K562 (cell line): ENCODE data around the gene MLX. TPM values are rescaled to one million over a fixed set of nuclear protein-coding genes. Genes with fewer than 3 reads are reported as not detected.
A peak's percentile ranks its signal among the peaks of the same experiment; 100 is the strongest.

Experiments
- CBX2 ChIP-seq: fragments of 200-600 bp; sonication (generic); IDR thresholded peaks from one replicate; pipeline ENCODE4 v1.6.1; 2012; ENCODE audit warnings: mild to moderate bottlenecking, low read length, inconsistent platforms; ENCODE audit not compliant: insufficient read depth, poor library complexity, severe bottlenecking
- CEBPG ChIP-seq, 3 experiments: fragments of 200-800 bp in 1 of 3; sonication (Bioruptor generic) in 1 of 3; sonication (generic) in 1 of 3; formaldehyde crosslinking in 1 of 3; IDR thresholded peaks in 2 of 3; conservative IDR thresholded peaks in 1 of 3; 2 replicates each; pipeline versions ENCODE4 v1.6.1 to v1.8.0; 2016 to 2022; ENCODE audit warnings: missing compliant biosample characterization in 2 of 3, missing genetic modification characterization in 2 of 3, mild to moderate bottlenecking in 1 of 3, missing genetic modification reagents in 1 of 3
- ELF1 ChIP-seq: fragments of 200-800 bp; sonication (Bioruptor generic); IDR thresholded peaks from 2 replicates; pipeline ENCODE4 v1.6.1; 2016; ENCODE audit warnings: missing genetic modification characterization, missing compliant biosample characterization
- ESRRA ChIP-seq: fragments of 450-650 bp; IDR thresholded peaks from 2 replicates; pipeline ENCODE4 v1.6.1; 2014; ENCODE audit warnings: low read depth, mild to moderate bottlenecking, moderate library complexity, borderline replicate concordance
- HNRNPK ChIP-seq: fragments of 200-400 bp; formaldehyde crosslinking; IDR thresholded peaks from one replicate; pipeline ENCODE4 v1.6.1; 2018; ENCODE audit warnings: mild to moderate bottlenecking, low read depth, low read length; ENCODE audit not compliant: poor library complexity, severe bottlenecking
- KAT8 ChIP-seq: fragments of 450-650 bp; IDR thresholded peaks from 2 replicates; pipeline ENCODE4 v1.6.1; 2016; ENCODE audit warnings: low read depth, mild to moderate bottlenecking
- LCOR ChIP-seq: sonication (generic); formaldehyde crosslinking; IDR thresholded peaks from 2 replicates; pipeline ENCODE4 v1.8.0; 2022; ENCODE audit warnings: mild to moderate bottlenecking, missing genetic modification reagents
- NFRKB ChIP-seq: fragments of 450-650 bp; IDR thresholded peaks from 2 replicates; pipeline ENCODE4 v1.6.1; 2016; ENCODE audit warnings: low read depth
- POLR3A ChIP-seq: IDR thresholded peaks from 2 replicates; pipeline ENCODE4 v1.6.1; 2011; ENCODE audit warnings: borderline replicate concordance, mild to moderate bottlenecking, moderate library complexity; ENCODE audit not compliant: insufficient read length, insufficient read depth; ENCODE audit errors: extremely low read depth
- RCOR1 ChIP-seq, 2 experiments: IDR thresholded peaks; 2 replicates each; pipeline ENCODE4 v1.6.1; 2012; ENCODE audit warnings: low read depth in 2 of 2, low read length in 2 of 2, borderline replicate concordance in 1 of 2, improper control_type of control experiment in 1 of 2
- SIX5 ChIP-seq, 2 experiments: IDR thresholded peaks; 2 replicates each; pipeline ENCODE4 v1.6.1; 2011; ENCODE audit warnings: low read length in 2 of 2, borderline replicate concordance in 1 of 2, low read depth in 1 of 2, mild to moderate bottlenecking in 1 of 2, moderate library complexity in 1 of 2; ENCODE audit not compliant: insufficient read depth in 1 of 2
- TAF9B ChIP-seq: fragments of 450-650 bp; IDR thresholded peaks from 2 replicates; pipeline ENCODE4 v1.6.1; 2018; ENCODE audit warnings: mild to moderate bottlenecking; ENCODE audit not compliant: partially characterized antibody
- TEAD1 ChIP-seq, 2 experiments: fragments of 450-650 bp in 1 of 2; sonication (generic) in 1 of 2; formaldehyde crosslinking; IDR thresholded peaks; 2 replicates each; pipeline versions ENCODE4 v1.4.0 to v1.8.0; 2020 to 2022; ENCODE audit warnings: mild to moderate bottlenecking in 2 of 2, missing genetic modification reagents in 1 of 2
- TFAM ChIP-seq: fragments of 250-450 bp; sonication (Bioruptor Pico); conservative IDR thresholded peaks from 2 replicates; pipeline ENCODE4 v1.5.0; 2021; ENCODE audit warnings: mild to moderate bottlenecking, moderate library complexity
- ZFX ChIP-seq: sonication (generic); formaldehyde crosslinking; IDR thresholded peaks from 2 replicates; pipeline ENCODE4 v1.8.0; 2022; ENCODE audit warnings: mild to moderate bottlenecking, missing genetic modification reagents, moderate library complexity
- ZNF584 ChIP-seq: fragments of 200-800 bp; sonication (Bioruptor generic); IDR thresholded peaks from 2 replicates; pipeline ENCODE4 v1.6.1; 2016; ENCODE audit warnings: low read depth, mild to moderate bottlenecking, missing genetic modification characterization, missing compliant biosample characterization
- polyA plus RNA-seq, 8 experiments: library from polyadenylated mRNA; depleted of rRNA in 4 of 8; stranded (reverse) in 5 of 8; unstranded in 3 of 8; fragments of >200 nt; fragmentation: Nextera tagmentation in 2 of 8; fragmentation: Illumina TruSeq in 1 of 8; extraction: Ambion mirVana in 2 of 8; extraction: Trizol in 1 of 8; gene quantifications; 2 replicates each; pipeline versions ENCODE4 v1.2.1 to v1.2.3, GENCODE V29; 2011 to 2014; ENCODE audit warnings: inconsistent platforms in 1 of 8, missing spikeins in 1 of 8
- total RNA-seq, 7 experiments: library from RNA; depleted of rRNA in 6 of 7; stranded (reverse); fragments of >200 nt in 6 of 7; fragmentation: Illumina TruSeq in 2 of 7; extraction: Trizol in 2 of 7; gene quantifications; 2 replicates each; pipeline versions ENCODE4 v1.2.1 to v1.2.3, GENCODE V29; 2011 to 2021; ENCODE audit warnings: low replicate concordance in 1 of 7
- TF ChIP-seq, protein P1 (sequence below), 2 experiments: fragments of 450-650 bp; IDR thresholded peaks; 2 replicates each; pipeline ENCODE4 v1.6.1; 2018; ENCODE audit warnings: mild to moderate bottlenecking in 2 of 2, low read depth in 1 of 2; ENCODE audit not compliant: partially characterized antibody in 2 of 2
- TF ChIP-seq, protein P2 (sequence below): sonication (generic); formaldehyde crosslinking; IDR thresholded peaks from 2 replicates; pipeline ENCODE4 v1.9.0; 2022; ENCODE audit warnings: mild to moderate bottlenecking, missing genetic modification reagents
- TF ChIP-seq, protein P3 (sequence below): fragments of 450-650 bp; formaldehyde crosslinking; IDR thresholded peaks from 2 replicates; pipeline ENCODE4 v1.4.0; 2022; ENCODE audit warnings: missing genetic modification characterization
- TF ChIP-seq, protein P4 (sequence below): fragments of 450-650 bp; IDR thresholded peaks from 2 replicates; pipeline ENCODE4 v1.6.1; 2016; ENCODE audit warnings: missing biosample characterization, missing genetic modification characterization

The MLX gene
- total and polyA plus RNA-seq, 9 of the 15 experiments (the other 6 are each of a cell fraction or from before 2014, with no cell fraction given): 42.9 to 100 (median 58.9) TPM

DNA sequence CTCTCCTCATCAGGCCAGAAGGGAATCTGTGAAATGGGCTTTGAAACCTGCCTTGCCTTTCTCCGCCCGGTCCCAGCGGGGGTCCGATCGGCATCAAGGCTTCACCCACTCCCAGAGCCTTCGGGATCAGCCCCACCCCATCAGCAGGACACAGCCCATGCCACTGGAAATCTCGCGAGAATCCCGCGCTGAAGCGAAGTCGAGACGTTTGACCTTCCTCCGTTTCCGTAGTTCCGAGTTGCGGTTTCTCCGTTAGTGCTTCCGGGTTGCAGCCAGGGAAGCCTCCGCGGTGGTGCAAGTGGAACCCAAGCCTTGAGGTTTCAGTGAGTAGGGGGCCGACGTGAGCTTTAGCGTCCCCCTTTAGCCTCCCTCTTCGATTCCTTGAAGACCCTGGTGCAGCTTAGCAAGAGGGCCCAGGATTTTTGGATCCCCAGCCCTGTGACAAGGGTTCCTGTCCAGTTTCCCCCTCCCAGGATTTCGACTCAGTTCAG, 5.0 kb upstream of the MLX start, which contains the start of gene COASY (continued):
- TF ChIP-seq, protein P1, sequence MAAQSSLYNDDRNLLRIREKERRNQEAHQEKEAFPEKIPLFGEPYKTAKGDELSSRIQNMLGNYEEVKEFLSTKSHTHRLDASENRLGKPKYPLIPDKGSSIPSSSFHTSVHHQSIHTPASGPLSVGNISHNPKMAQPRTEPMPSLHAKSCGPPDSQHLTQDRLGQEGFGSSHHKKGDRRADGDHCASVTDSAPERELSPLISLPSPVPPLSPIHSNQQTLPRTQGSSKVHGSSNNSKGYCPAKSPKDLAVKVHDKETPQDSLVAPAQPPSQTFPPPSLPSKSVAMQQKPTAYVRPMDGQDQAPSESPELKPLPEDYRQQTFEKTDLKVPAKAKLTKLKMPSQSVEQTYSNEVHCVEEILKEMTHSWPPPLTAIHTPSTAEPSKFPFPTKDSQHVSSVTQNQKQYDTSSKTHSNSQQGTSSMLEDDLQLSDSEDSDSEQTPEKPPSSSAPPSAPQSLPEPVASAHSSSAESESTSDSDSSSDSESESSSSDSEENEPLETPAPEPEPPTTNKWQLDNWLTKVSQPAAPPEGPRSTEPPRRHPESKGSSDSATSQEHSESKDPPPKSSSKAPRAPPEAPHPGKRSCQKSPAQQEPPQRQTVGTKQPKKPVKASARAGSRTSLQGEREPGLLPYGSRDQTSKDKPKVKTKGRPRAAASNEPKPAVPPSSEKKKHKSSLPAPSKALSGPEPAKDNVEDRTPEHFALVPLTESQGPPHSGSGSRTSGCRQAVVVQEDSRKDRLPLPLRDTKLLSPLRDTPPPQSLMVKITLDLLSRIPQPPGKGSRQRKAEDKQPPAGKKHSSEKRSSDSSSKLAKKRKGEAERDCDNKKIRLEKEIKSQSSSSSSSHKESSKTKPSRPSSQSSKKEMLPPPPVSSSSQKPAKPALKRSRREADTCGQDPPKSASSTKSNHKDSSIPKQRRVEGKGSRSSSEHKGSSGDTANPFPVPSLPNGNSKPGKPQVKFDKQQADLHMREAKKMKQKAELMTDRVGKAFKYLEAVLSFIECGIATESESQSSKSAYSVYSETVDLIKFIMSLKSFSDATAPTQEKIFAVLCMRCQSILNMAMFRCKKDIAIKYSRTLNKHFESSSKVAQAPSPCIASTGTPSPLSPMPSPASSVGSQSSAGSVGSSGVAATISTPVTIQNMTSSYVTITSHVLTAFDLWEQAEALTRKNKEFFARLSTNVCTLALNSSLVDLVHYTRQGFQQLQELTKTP (IDR thresholded peaks at IDR 0.05; ENCODE audit: low read depth in 1 of 2, partially characterized antibody in 2 of 2): peak in 1 of 2 experiments; percentile 18
- no peak for TF ChIP-seq CEBPG (CRISPR knock-in tag; IDR thresholded peaks at IDR 0.05)
- no peak for TF ChIP-seq CEBPG (tag; conservative IDR thresholded peaks at IDR 0.05 in 1 of 2, IDR thresholded peaks at IDR 0.05 in 1 of 2)
- TF ChIP-seq LCOR: 0 out of 2 replicates have a peak, but pooled peaks have one; percentile 9
- no peak for TF ChIP-seq TFAM (CRISPR knock-in tag)
- TF ChIP-seq ELF1 (tag): peak; percentile 97
- TF ChIP-seq HNRNPK: no peak
- TF ChIP-seq, protein P2, sequence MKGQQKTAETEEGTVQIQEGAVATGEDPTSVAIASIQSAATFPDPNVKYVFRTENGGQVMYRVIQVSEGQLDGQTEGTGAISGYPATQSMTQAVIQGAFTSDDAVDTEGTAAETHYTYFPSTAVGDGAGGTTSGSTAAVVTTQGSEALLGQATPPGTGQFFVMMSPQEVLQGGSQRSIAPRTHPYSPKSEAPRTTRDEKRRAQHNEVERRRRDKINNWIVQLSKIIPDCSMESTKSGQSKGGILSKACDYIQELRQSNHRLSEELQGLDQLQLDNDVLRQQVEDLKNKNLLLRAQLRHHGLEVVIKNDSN (CRISPR knock-in tag): no peak
- no peak for TF ChIP-seq POLR3A
- TF ChIP-seq, protein P3, sequence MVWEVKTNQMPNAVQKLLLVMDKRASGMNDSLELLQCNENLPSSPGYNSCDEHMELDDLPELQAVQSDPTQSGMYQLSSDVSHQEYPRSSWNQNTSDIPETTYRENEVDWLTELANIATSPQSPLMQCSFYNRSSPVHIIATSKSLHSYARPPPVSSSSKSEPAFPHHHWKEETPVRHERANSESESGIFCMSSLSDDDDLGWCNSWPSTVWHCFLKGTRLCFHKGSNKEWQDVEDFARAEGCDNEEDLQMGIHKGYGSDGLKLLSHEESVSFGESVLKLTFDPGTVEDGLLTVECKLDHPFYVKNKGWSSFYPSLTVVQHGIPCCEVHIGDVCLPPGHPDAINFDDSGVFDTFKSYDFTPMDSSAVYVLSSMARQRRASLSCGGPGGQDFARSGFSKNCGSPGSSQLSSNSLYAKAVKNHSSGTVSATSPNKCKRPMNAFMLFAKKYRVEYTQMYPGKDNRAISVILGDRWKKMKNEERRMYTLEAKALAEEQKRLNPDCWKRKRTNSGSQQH (CRISPR knock-in tag): no peak
- TF ChIP-seq, protein P4, sequence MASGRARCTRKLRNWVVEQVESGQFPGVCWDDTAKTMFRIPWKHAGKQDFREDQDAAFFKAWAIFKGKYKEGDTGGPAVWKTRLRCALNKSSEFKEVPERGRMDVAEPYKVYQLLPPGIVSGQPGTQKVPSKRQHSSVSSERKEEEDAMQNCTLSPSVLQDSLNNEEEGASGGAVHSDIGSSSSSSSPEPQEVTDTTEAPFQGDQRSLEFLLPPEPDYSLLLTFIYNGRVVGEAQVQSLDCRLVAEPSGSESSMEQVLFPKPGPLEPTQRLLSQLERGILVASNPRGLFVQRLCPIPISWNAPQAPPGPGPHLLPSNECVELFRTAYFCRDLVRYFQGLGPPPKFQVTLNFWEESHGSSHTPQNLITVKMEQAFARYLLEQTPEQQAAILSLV (tag): no peak
- TF ChIP-seq NFRKB: no peak
- no peak for TF ChIP-seq RCOR1 (IDR thresholded peaks at IDR 0.05; ENCODE audit: borderline replicate concordance in 1 of 2, low read depth in 2 of 2, low read length in 2 of 2)
- peak in 1 of 2 experiments; percentile 20; a peak in 1 of 4 replicates for TF ChIP-seq SIX5 (IDR thresholded peaks at IDR 0.05; ENCODE audit: borderline replicate concordance in 1 of 2, insufficient read depth in 1 of 2, low read depth in 1 of 2, low read length in 2 of 2)
- peak; percentile 98; the same call in 1 of the 2 replicates for TF ChIP-seq ESRRA
- TF ChIP-seq CBX2: no peak
- TF ChIP-seq TEAD1 (CRISPR knock-in tag; IDR thresholded peaks at IDR 0.05): no peak
- no peak for TF ChIP-seq KAT8
- TF ChIP-seq TAF9B: peak; percentile 66
- no peak; the same call in 1 of the 2 replicates for TF ChIP-seq ZFX (CRISPR knock-in tag)
- TF ChIP-seq ZNF584 (CRISPR knock-in tag): no peak
